ENCODE data around the gene CDH1.
A peak's percentile ranks its signal among the peaks of the same experiment; 100 is the strongest.

GRCh38 chr16:68843482-68844210 lies 106.6 kb downstream of the CDH1 start, which contains the start of gene TANGO6:
- peak in 1 of 6 experiments; percentile 10 for TF ChIP-seq CTCF (IDR thresholded peaks at IDR 0.05)
- peak; percentile 24 to 59 for TF ChIP-seq POLR2A (IDR thresholded peaks at IDR 0.05)

Measured in adrenal gland (tissue), 5 donors.